HCT116 (cell line): ENCODE measurements around the gene LCP1.

ENCODE experiments used
- MAX ChIP-seq: IDR thresholded peaks from 2 replicates; pipeline ENCODE4 v1.6.1; 2012
- TF ChIP-seq, protein P1 (sequence below), 3 experiments: fragments of 200-600 bp in 1 of 3; sonication (generic) in 1 of 3; IDR thresholded peaks in 2 of 3; conservative IDR thresholded peaks in 1 of 3; 2 replicates each; pipeline ENCODE4 v1.5.1; 2012 to 2017; ENCODE audit warnings: low read depth in 2 of 3, low read length in 2 of 3, antibody characterized with exemption in 1 of 3, borderline replicate concordance in 1 of 3, control low read depth in 1 of 3, mild to moderate bottlenecking in 1 of 3, mixed read lengths in 1 of 3, mixed run types in 1 of 3, moderate library complexity in 1 of 3; ENCODE audit not compliant: insufficient read depth in 1 of 3

- TF ChIP-seq, protein P1, sequence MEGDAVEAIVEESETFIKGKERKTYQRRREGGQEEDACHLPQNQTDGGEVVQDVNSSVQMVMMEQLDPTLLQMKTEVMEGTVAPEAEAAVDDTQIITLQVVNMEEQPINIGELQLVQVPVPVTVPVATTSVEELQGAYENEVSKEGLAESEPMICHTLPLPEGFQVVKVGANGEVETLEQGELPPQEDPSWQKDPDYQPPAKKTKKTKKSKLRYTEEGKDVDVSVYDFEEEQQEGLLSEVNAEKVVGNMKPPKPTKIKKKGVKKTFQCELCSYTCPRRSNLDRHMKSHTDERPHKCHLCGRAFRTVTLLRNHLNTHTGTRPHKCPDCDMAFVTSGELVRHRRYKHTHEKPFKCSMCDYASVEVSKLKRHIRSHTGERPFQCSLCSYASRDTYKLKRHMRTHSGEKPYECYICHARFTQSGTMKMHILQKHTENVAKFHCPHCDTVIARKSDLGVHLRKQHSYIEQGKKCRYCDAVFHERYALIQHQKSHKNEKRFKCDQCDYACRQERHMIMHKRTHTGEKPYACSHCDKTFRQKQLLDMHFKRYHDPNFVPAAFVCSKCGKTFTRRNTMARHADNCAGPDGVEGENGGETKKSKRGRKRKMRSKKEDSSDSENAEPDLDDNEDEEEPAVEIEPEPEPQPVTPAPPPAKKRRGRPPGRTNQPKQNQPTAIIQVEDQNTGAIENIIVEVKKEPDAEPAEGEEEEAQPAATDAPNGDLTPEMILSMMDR (IDR thresholded peaks at IDR 0.05 in 2 of 3, conservative IDR thresholded peaks at IDR 0.05 in 1 of 3; ENCODE audit: borderline replicate concordance in 1 of 3, insufficient read depth in 1 of 3, low read depth in 2 of 3, low read length in 2 of 3), result no peak
- no peak for TF ChIP-seq MAX
Measured at GRCh38 chr13:46178821-46179220, 3.2 kb downstream of the LCP1 start.
